Astrocyte of the spinal cord (primary cell): ENCODE measurements around the gene PGA4.
A peak's percentile ranks its signal among the peaks of the same experiment; 100 is the strongest.
"Not testable (repeated sequence)": the region's sequence is repeated elsewhere in the genome, so short reads cannot be mapped to it uniquely, and the experiment has no call there.

Experiments
- DNase-seq: peaks from one replicate; pipeline ENCODE4 v3.0.0; 2011; ENCODE audit warnings: low read depth, low spot score
- H3K4me3 ChIP-seq: 2 replicates; pipeline ENCODE4 v1.5.1; 2011; ENCODE audit warnings: low read depth, mild to moderate bottlenecking, low read length, moderate library complexity
- CTCF ChIP-seq: IDR thresholded peaks from 2 replicates; pipeline ENCODE4 v1.5.1; 2012; ENCODE audit warnings: low read depth, mild to moderate bottlenecking, low read length, inconsistent platforms
- in situ Hi-C: cut with HindIII; loops from 2 replicates; pipeline ENCODE4 v1.10.0; 2017; ENCODE audit warnings: low sequenced_read_pairs

Gene PGA4

GRCh38 chr11:61245284-61245964, 23.3 kb downstream of the PGA4 start:
- DNase-seq, in situ Hi-C loops, H3K4me3 ChIP-seq: not testable (repeated sequence)

GRCh38 chr11:61248071-61248470, 25.9 kb downstream of the PGA4 start:
- DNase-seq, in situ Hi-C loops, H3K4me3 ChIP-seq: not testable (repeated sequence)

GRCh38 chr11:61249201-61249600, 27.1 kb downstream of the PGA4 start:
- in situ Hi-C loops, DNase-seq, H3K4me3 ChIP-seq: not testable (repeated sequence)

GRCh38 chr11:61250796-61251765, 28.9 kb downstream of the PGA4 start:
- in situ Hi-C loops, H3K4me3 ChIP-seq, DNase-seq: not testable (repeated sequence)

- DNase-seq, in situ Hi-C loops, H3K4me3 ChIP-seq: not testable (repeated sequence)
Measured at GRCh38 chr11:61252332-61252731, 30.2 kb downstream of the PGA4 start.

GRCh38 chr11:61254403-61255025, 32.4 kb downstream of the PGA4 start:
- DNase-seq: peak; percentile 36
- no peak overlapping the region for H3K4me3 ChIP-seq
- in situ Hi-C loops: no loop called here
- TF ChIP-seq CTCF: peak; percentile 95

- no peak for TF ChIP-seq CTCF
- in situ Hi-C loops: no loop called here
- H3K4me3 ChIP-seq: no peak overlapping the region
- DNase-seq: no peak
Measured at GRCh38 chr11:61256710-61257482, 34.7 kb downstream of the PGA4 start.

GRCh38 chr11:61258546-61258945, 36.4 kb downstream of the PGA4 start:
- no peak for DNase-seq
- in situ Hi-C loops: no loop called here
- no peak for TF ChIP-seq CTCF

More at GRCh38 chr11:61258546-61258945, 36.4 kb downstream of the PGA4 start:
- H3K4me3 ChIP-seq: no peak overlapping the region
